HEK293 (cell line): ENCODE results near the gene NCF2.

Experiments
- CTCF ChIA-PET: fragments of 350-600 bp; formaldehyde crosslinking; extraction: SDS; loops from one replicate; lab custom pipeline; 2021; ENCODE audit warnings: antibody characterized with exemption; lab: Yijun Ruan, JAX
- POLR2A ChIA-PET: fragments of 300-600 bp; formaldehyde crosslinking; extraction: SDS; loops from one replicate; lab custom pipeline; 2020; ENCODE audit warnings: antibody characterized with exemption, inconsistent platforms; lab: Yijun Ruan, JAX
- H3K27ac ChIP-seq: fragments of 200-500 bp; sonication (Bioruptor generic); 2 replicates; pipeline ENCODE4 v1.5.1; 2014; ENCODE audit warnings: low read depth, low read length, control low read depth, inconsistent platforms; ENCODE audit errors: extremely low read depth
- H3K36me3 ChIP-seq, 2 experiments: fragments of 200-500 bp in 1 of 2; sonication (Bioruptor generic) in 1 of 2; 1 replicate in 1 of 2; 2 replicates in 1 of 2; pipeline ENCODE4 v1.5.1; 2014 to 2017; ENCODE audit warnings: inconsistent platforms in 2 of 2, low read length in 2 of 2; ENCODE audit not compliant: control insufficient read depth in 2 of 2, insufficient read depth in 1 of 2
- H3K4me1 ChIP-seq: fragments of 200-500 bp; sonication (Bioruptor generic); 2 replicates; pipeline ENCODE4 v1.5.1; 2014; ENCODE audit warnings: mild to moderate bottlenecking, low read length, inconsistent platforms; ENCODE audit not compliant: control insufficient read depth, insufficient read depth
- H3K4me3 ChIP-seq: 2 replicates; pipeline ENCODE4 v1.5.1; 2011; ENCODE audit warnings: low read depth, mild to moderate bottlenecking, control low read depth, low read length, moderate library complexity
- H3K9me3 ChIP-seq: fragments of 200-500 bp; sonication (Bioruptor generic); 2 replicates; pipeline ENCODE4 v1.5.1; 2014; ENCODE audit warnings: low read depth, low read length, inconsistent platforms; ENCODE audit not compliant: control insufficient read depth, insufficient read depth
- BCL11A ChIP-seq: fragments of 450-650 bp; formaldehyde crosslinking; IDR thresholded peaks from 2 replicates; pipeline ENCODE4 v1.5.1; 2016; ENCODE audit warnings: low read depth, missing biosample characterization, missing genetic modification characterization
- EGR2 ChIP-seq: fragments of 450-650 bp; formaldehyde crosslinking; IDR thresholded peaks from 2 replicates; pipeline ENCODE4 v1.5.1; 2016; ENCODE audit warnings: low read depth, missing biosample characterization, missing genetic modification characterization
- GLI2 ChIP-seq: fragments of 450-650 bp; formaldehyde crosslinking; IDR thresholded peaks from 2 replicates; pipeline ENCODE4; 2017; ENCODE audit warnings: missing biosample characterization, missing genetic modification characterization, low read depth, borderline replicate concordance
- GLIS1 ChIP-seq: fragments of 450-650 bp; formaldehyde crosslinking; IDR thresholded peaks from 2 replicates; pipeline ENCODE4 v1.5.1; 2016; ENCODE audit warnings: missing biosample characterization, missing genetic modification characterization
- MEIS1 ChIP-seq: sonication (generic); formaldehyde crosslinking; IDR thresholded peaks from 2 replicates; pipeline ENCODE4 v1.8.1; 2022; ENCODE audit warnings: missing genetic modification reagents, mild to moderate bottlenecking, borderline replicate concordance
- OVOL3 ChIP-seq: fragments of 450-650 bp; formaldehyde crosslinking; IDR thresholded peaks from 2 replicates; pipeline ENCODE4 v1.5.1; 2016; ENCODE audit warnings: missing biosample characterization, missing genetic modification characterization
- PRDM10 ChIP-seq: fragments of 450-650 bp; formaldehyde crosslinking; IDR thresholded peaks from 2 replicates; pipeline ENCODE4 v1.5.1; 2016; ENCODE audit warnings: missing biosample characterization, missing genetic modification characterization
- SALL2 ChIP-seq: fragments of 450-650 bp; formaldehyde crosslinking; IDR thresholded peaks from 2 replicates; pipeline ENCODE4 v1.5.0; 2017; ENCODE audit warnings: missing biosample characterization, mild to moderate bottlenecking, missing genetic modification characterization, borderline replicate concordance
- YY2 ChIP-seq: fragments of 450-650 bp; formaldehyde crosslinking; IDR thresholded peaks from 2 replicates; pipeline ENCODE4 v1.5.1; 2016; ENCODE audit warnings: missing biosample characterization, missing genetic modification characterization
- ZBTB48 ChIP-seq: fragments of 450-650 bp; formaldehyde crosslinking; IDR thresholded peaks from 2 replicates; pipeline ENCODE4 v1.5.1; 2016; ENCODE audit warnings: missing biosample characterization, missing genetic modification characterization
- ZBTB8A ChIP-seq: fragments of 450-650 bp; formaldehyde crosslinking; IDR thresholded peaks from 2 replicates; pipeline ENCODE4 v1.5.1; 2016; ENCODE audit warnings: missing biosample characterization, missing genetic modification characterization
- ZNF16 ChIP-seq: fragments of 450-650 bp; formaldehyde crosslinking; IDR thresholded peaks from 2 replicates; pipeline ENCODE4 v1.5.1; 2016; ENCODE audit warnings: low read depth, missing biosample characterization, missing genetic modification characterization
- ZNF18 ChIP-seq: fragments of 450-650 bp; formaldehyde crosslinking; IDR thresholded peaks from 2 replicates; pipeline ENCODE4 v1.5.1; 2016; ENCODE audit warnings: missing biosample characterization, missing genetic modification characterization
- ZNF280C ChIP-seq: fragments of 450-650 bp; formaldehyde crosslinking; IDR thresholded peaks from 2 replicates; pipeline ENCODE4 v1.5.1; 2016; ENCODE audit warnings: missing biosample characterization, missing genetic modification characterization
- ZNF341 ChIP-seq: fragments of 450-650 bp; formaldehyde crosslinking; IDR thresholded peaks from 2 replicates; pipeline ENCODE4; 2016; ENCODE audit warnings: low read depth, missing biosample characterization, missing genetic modification characterization
- ZNF530 ChIP-seq: fragments of 450-650 bp; formaldehyde crosslinking; IDR thresholded peaks from 2 replicates; pipeline ENCODE4 v1.5.1; 2016; ENCODE audit warnings: low read depth, missing biosample characterization, missing genetic modification characterization
- ZNF585B ChIP-seq: fragments of 450-650 bp; formaldehyde crosslinking; IDR thresholded peaks from 2 replicates; pipeline ENCODE4 v1.5.1; 2016; ENCODE audit warnings: missing biosample characterization, missing genetic modification characterization
- ZNF623 ChIP-seq: fragments of 450-650 bp; formaldehyde crosslinking; IDR thresholded peaks from 2 replicates; pipeline ENCODE4 v1.5.1; 2016; ENCODE audit warnings: missing biosample characterization, missing genetic modification characterization
- ZNF629 ChIP-seq: fragments of 450-650 bp; formaldehyde crosslinking; IDR thresholded peaks from 2 replicates; pipeline ENCODE4 v1.5.1; 2017; ENCODE audit warnings: missing biosample characterization, missing genetic modification characterization
- ZNF670 ChIP-seq: fragments of 450-650 bp; formaldehyde crosslinking; IDR thresholded peaks from 2 replicates; pipeline ENCODE4 v1.5.1; 2016; ENCODE audit warnings: missing biosample characterization, missing genetic modification characterization, low read depth
- ZNF701 ChIP-seq: fragments of 450-650 bp; formaldehyde crosslinking; IDR thresholded peaks from 2 replicates; pipeline ENCODE4 v1.5.1; 2016; ENCODE audit warnings: missing biosample characterization, missing genetic modification characterization
- ZNF768 ChIP-seq: fragments of 450-650 bp; formaldehyde crosslinking; IDR thresholded peaks from 2 replicates; pipeline ENCODE4 v1.5.1; 2018; ENCODE audit warnings: missing biosample characterization, mild to moderate bottlenecking, missing genetic modification characterization
- ZNF777 ChIP-seq: fragments of 450-650 bp; formaldehyde crosslinking; IDR thresholded peaks from 2 replicates; pipeline ENCODE4 v1.5.1; 2017; ENCODE audit warnings: missing biosample characterization, missing genetic modification characterization, borderline replicate concordance
- ZNF791 ChIP-seq: fragments of 450-650 bp; formaldehyde crosslinking; IDR thresholded peaks from 2 replicates; pipeline ENCODE4 v1.5.1; 2016; ENCODE audit warnings: missing biosample characterization, missing genetic modification characterization
- ZNF843 ChIP-seq: fragments of 450-650 bp; formaldehyde crosslinking; IDR thresholded peaks from 2 replicates; pipeline ENCODE4 v1.5.1; 2016; ENCODE audit warnings: missing biosample characterization, missing genetic modification characterization
- TF ChIP-seq, protein P1 (sequence below): fragments of 450-650 bp; formaldehyde crosslinking; IDR thresholded peaks from 2 replicates; pipeline ENCODE4 v1.5.1; 2016; ENCODE audit warnings: missing biosample characterization, missing genetic modification characterization
- TF ChIP-seq, protein P2 (sequence below): fragments of 450-650 bp; formaldehyde crosslinking; IDR thresholded peaks from 2 replicates; pipeline ENCODE4 v1.5.1; 2017; ENCODE audit warnings: missing biosample characterization, missing genetic modification characterization

NCF2 gene

GRCh38 chr1:183600136-183600535 is 9.9 kb upstream of the NCF2 start (continued):
- TF ChIP-seq ZBTB48 (no peak), PRDM10 (no peak), EGR2 (no peak), OVOL3 (no peak), MEIS1 (CRISPR knock-in tag) (no peak), ZNF530 (tag by site-specific recombination) (no peak), ZNF791 (tag by site-specific recombination) (no peak), BCL11A (tag by site-specific recombination) (no peak), ZNF16 (tag by site-specific recombination) (no peak), ZBTB8A (no peak)

DNA sequence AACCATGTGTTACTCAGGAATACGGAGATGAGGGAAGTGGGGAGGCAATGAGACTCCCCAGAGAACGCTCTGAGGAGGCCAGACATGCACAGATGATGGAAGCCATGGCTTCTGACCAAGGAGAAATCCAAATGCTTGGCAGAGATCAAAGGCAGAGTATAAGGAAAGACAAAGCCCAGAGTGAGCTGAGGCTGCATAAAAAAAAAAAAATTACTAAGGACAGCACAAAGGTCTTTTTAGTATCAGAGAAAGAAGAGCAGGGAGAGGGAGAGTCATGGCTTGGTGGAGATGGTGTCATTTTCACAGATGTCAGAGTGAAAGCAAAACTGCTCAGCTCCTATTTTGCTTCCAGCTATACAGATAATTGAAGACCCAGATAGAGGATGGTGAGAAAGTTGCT is 8.1 kb upstream of the NCF2 start:
- CTCF ChIA-PET, result interaction anchor here (0.7 to 0.8 kb wide), 2 partner anchors 18 to 636 kb away, joined by 3 to 4 read pairs; no protein-coding TSS in a partner anchor
- Histone ChIP-seq H3K9me3 (no peaks in the 10 kb centered on the region), H3K27ac (no peak overlapping the region), H3K36me3 (no peaks in the 10 kb centered on the region), H3K4me3 (no peak overlapping the region), H3K4me1 (no peaks in the 10 kb centered on the region)
- POLR2A ChIA-PET, result no interaction called here
- TF ChIP-seq ZNF768, result no peak
- TF ChIP-seq ZNF777, result no peak
- TF ChIP-seq ZNF280C (tag by site-specific recombination), result no peak
- TF ChIP-seq, protein P1, sequence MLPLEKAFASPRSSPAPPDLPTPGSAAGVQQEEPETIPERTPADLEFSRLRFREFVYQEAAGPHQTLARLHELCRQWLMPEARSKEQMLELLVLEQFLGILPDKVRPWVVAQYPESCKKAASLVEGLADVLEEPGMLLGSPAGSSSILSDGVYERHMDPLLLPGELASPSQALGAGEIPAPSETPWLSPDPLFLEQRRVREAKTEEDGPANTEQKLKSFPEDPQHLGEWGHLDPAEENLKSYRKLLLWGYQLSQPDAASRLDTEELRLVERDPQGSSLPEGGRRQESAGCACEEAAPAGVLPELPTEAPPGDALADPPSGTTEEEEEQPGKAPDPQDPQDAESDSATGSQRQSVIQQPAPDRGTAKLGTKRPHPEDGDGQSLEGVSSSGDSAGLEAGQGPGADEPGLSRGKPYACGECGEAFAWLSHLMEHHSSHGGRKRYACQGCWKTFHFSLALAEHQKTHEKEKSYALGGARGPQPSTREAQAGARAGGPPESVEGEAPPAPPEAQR (tag by site-specific recombination), result no peak
- TF ChIP-seq ZNF701, result no peak
- TF ChIP-seq, protein P2, sequence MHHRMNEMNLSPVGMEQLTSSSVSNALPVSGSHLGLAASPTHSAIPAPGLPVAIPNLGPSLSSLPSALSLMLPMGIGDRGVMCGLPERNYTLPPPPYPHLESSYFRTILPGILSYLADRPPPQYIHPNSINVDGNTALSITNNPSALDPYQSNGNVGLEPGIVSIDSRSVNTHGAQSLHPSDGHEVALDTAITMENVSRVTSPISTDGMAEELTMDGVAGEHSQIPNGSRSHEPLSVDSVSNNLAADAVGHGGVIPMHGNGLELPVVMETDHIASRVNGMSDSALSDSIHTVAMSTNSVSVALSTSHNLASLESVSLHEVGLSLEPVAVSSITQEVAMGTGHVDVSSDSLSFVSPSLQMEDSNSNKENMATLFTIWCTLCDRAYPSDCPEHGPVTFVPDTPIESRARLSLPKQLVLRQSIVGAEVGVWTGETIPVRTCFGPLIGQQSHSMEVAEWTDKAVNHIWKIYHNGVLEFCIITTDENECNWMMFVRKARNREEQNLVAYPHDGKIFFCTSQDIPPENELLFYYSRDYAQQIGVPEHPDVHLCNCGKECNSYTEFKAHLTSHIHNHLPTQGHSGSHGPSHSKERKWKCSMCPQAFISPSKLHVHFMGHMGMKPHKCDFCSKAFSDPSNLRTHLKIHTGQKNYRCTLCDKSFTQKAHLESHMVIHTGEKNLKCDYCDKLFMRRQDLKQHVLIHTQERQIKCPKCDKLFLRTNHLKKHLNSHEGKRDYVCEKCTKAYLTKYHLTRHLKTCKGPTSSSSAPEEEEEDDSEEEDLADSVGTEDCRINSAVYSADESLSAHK (tag by site-specific recombination), result no peak
- no peak for TF ChIP-seq ZNF341
- no peak for TF ChIP-seq ZNF623
- TF ChIP-seq ZNF585B, result no peak
- TF ChIP-seq SALL2 (tag by site-specific recombination), result no peak
- no peak for TF ChIP-seq ZNF18 (tag by site-specific recombination)
- TF ChIP-seq YY2 (tag by site-specific recombination), result no peak
- TF ChIP-seq GLIS1 (tag by site-specific recombination), result no peak
- no peak for TF ChIP-seq GLI2 (tag by site-specific recombination)
- TF ChIP-seq ZNF791 (tag by site-specific recombination), result no peak
- no peak for TF ChIP-seq ZNF629 (tag by site-specific recombination)
- TF ChIP-seq ZNF843 (tag by site-specific recombination), result no peak
- TF ChIP-seq ZNF670 (tag by site-specific recombination), result no peak
